Stomach smooth muscle (tissue), 2 donors: Measurements from ENCODE around the gene HCST.
"Not testable (repeated sequence)": the region's sequence is repeated elsewhere in the genome, so short reads cannot be mapped to it uniquely, and the experiment has no call there.

ENCODE experiments used
- H3K27ac ChIP-seq: one replicate; pipeline ENCODE4 v1.7.0; 2013; ENCODE audit warnings: mild to moderate bottlenecking, low read length, inconsistent platforms
- H3K27me3 ChIP-seq, 2 donors: one replicate each; pipeline ENCODE4 v1.7.0; 2013; ENCODE audit warnings: low read length in 2 of 2; ENCODE audit not compliant: insufficient read depth in 2 of 2, control insufficient read depth in 1 of 2
- H3K36me3 ChIP-seq, 2 donors: one replicate each; pipeline ENCODE4 v1.7.0; 2013; ENCODE audit warnings: low read length in 2 of 2; ENCODE audit not compliant: control insufficient read depth in 2 of 2, insufficient read depth in 2 of 2
- H3K4me1 ChIP-seq: one replicate; pipeline ENCODE4 v1.7.0; 2013; ENCODE audit warnings: low read length; ENCODE audit not compliant: control insufficient read depth, insufficient read depth
- H3K4me3 ChIP-seq, 2 donors: one replicate each; pipeline ENCODE4 v1.7.0; 2013; ENCODE audit warnings: low read length in 2 of 2
- H3K9ac ChIP-seq, 2 donors: one replicate each; pipeline ENCODE4 v1.7.0; 2013; ENCODE audit warnings: low read length in 2 of 2, mild to moderate bottlenecking in 1 of 2
- H3K9me3 ChIP-seq, 2 donors: one replicate each; pipeline ENCODE4 v1.7.0; 2013; ENCODE audit warnings: low read length in 2 of 2; ENCODE audit not compliant: control insufficient read depth in 2 of 2
- donor health status: healthy.
- donor health status: Pancreatic carcinoma.

The HCST gene

DNA sequence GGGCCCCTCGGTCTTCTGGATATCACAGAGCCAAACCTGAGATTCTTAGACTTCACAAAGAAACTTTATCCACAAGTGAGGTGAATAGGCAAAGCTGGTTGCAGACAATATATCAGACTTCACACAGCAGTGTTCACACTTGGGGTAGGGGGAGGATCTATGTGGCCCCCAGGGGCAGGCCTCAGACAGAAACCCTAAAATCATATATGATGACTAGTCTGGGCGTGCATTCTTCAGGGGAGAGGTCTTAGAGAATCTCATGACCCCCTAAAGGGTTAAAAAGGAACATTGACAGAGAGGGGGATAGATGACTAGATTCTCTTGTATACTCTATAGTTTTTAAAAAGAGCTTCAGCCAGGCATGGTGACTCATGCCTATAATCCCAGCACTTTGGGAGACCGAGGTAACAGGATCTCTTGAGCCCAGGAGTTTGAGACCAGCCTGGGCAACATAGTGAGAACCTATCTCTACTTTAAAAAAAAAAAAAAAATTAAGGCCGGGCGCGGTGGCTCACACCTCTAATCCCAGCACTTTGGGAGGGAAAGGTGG is 2.9 kb downstream of the HCST start:
- no peak overlapping the region for H3K27ac ChIP-seq
- no peak overlapping the region for H3K4me3 ChIP-seq

DNA sequence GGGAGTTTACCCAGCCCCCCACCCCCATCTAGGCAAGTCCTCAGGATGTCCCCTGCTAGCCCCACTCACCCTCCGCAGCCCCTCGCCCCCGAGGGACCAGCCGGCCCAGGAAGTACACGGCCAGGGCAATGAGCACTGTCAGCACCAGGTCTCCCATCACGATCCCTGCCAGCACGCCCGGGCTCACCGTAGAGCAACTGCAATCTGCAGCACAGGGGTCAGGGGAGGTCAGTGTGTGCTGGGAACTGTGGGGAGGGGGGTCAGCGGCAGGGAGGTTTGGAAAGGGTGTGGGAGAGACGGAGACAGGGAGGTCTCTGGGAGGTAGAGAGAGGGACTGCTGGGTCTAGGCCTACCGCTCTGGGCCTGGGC is 5.0 kb downstream of the HCST start:
- H3K27ac ChIP-seq, result no peak overlapping the region
- H3K27me3 ChIP-seq, result no peaks in the 10 kb centered on the region
- H3K4me1 ChIP-seq, result peaks cover 8% of the 10 kb centered on the region
- no peak overlapping the region for H3K9ac ChIP-seq
- peak overlapping the region in 1 of 2 donors; percentile 40 for H3K4me3 ChIP-seq
- no peaks in the 10 kb centered on the region for H3K9me3 ChIP-seq
- H3K36me3 ChIP-seq, result no peaks in the 10 kb centered on the region

More for the DNA sequence above, 2.9 kb downstream of the HCST start:
- Histone ChIP-seq H3K27me3 (no peaks in the 10 kb centered on the region), H3K36me3 (no peaks in the 10 kb centered on the region), H3K9me3 (no peaks in the 10 kb centered on the region), H3K4me1 (peaks cover 17% of the 10 kb centered on the region), H3K9ac (no peak overlapping the region)

DNA sequence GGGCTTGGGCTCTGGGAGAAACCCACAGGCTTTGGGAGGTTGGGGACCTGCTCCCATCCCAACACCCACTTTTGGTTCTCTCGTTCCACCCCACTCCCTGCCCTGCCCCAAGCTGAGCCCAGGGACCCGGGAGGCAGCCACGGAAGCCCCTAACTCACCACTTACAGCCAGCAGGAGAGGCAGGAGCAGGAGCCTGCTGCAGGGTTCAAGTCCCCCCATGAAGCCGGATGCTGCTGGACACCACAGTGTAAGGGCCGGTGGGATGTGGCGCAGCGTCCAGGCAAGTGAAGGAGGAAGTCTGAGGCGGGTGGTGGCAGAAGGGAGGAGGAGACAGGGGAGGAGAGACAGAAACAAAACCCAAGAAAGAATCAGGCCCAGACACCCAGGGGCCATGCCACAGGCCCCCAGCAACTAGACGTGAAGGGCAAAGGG is 5.7 kb downstream of the HCST start, which contains the start of gene TYROBP:
TSS of gene TYROBP (minus strand) at position 286 of the 432 bp plus-strand sequence. CDS start at position 219, 67 bp downstream.
- no peak within 1 kb of the TSS for H3K27ac ChIP-seq
- no peaks in the 10 kb centered on the region for H3K27me3 ChIP-seq
- H3K4me1 ChIP-seq, result peaks cover 8% of the 10 kb centered on the region
- no peaks in the 10 kb centered on the region for H3K9me3 ChIP-seq
- no peak within 1 kb of the TSS for H3K9ac ChIP-seq
- no peaks in the 10 kb centered on the region for H3K36me3 ChIP-seq
- peak within 1 kb of the TSS in 1 of 2 donors; percentile 40 for H3K4me3 ChIP-seq

DNA sequence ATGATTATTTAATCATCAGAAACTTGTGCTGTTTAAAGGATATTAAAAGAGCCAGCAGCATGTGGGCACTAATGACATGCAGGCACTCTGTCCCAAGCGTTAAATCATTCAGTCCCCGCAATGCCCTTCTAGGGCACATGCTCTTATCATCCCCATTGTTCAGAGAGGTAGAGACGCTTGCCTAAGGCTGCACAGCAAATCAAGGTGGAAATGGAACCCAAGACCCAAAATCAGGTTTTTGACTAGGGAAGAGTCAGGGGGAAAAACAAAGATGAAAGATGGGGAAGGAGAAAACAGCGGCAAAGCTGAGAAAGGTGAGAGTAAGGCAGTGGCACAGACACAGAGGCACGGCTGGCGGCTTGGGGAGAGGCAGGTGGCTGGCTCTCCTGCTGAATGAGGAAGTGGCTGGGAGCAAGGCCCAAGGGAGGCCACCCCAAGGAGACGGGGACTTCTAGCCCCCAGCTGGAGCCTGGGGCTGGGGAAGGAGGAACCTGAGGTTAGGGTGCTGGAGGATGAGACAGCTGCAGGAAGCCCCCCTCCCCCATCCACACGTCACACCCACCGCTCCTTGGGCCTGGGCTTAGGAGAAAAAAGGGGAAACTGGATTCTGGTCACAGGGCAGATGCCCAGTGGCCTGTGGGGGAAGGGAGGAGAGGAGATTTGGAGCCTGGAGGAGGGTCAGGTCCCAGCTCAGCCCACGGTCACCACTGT is 6.8 kb downstream of the HCST start:
- Histone ChIP-seq H3K4me3 (no peak overlapping the region), H3K4me1 (peaks cover 8% of the 10 kb centered on the region), H3K9me3 (no peaks in the 10 kb centered on the region), H3K9ac (no peak overlapping the region), H3K27me3 (no peaks in the 10 kb centered on the region), H3K27ac (no peak overlapping the region), H3K36me3 (no peaks in the 10 kb centered on the region)

DNA sequence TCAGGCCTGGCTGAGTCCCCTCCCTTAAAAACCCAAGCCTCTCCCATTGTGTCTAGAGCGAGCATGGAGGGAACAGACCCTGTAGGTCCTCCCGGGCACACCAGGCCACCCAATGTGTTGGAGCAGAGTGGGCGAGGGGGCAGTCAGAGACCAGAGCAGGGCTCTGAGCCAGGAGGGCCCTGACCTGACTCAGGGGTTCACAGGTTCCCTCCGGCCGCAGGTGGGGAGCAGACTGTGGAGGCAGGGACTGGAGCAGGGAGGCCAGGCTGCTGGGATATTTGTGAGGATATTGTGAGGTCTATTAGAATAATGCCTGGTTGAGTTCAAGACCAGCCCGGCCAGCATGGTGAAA is 7.3 kb downstream of the HCST start:
- Histone ChIP-seq H3K9me3 (no peaks in the 10 kb centered on the region), H3K27me3 (no peaks in the 10 kb centered on the region), H3K9ac (no peak overlapping the region), H3K4me1 (peaks cover 8% of the 10 kb centered on the region), H3K4me3 (no peak overlapping the region), H3K27ac (no peak overlapping the region), H3K36me3 (no peaks in the 10 kb centered on the region)

DNA sequence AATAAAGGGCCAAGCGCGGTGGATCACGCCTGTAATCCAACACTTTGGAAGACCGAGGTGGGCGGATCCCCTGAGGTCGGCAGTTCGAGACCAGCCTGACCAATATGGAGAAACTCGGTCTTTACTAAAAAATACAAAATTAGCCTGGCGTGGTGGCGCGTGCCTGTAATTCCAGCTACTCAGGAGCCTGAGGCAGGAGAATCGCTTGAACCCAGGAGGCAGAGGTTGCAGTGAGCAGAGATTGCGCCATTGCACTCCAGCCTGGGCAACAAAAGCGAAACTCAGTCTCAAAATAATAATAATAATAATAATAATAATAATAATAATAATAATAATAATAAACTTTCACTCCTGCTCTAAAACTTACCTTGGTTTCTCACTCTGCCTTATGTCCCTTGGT is 8.0 kb downstream of the HCST start:
- H3K9me3 ChIP-seq, H3K27ac ChIP-seq, H3K36me3 ChIP-seq, H3K4me3 ChIP-seq, H3K9ac ChIP-seq, H3K27me3 ChIP-seq, H3K4me1 ChIP-seq: not testable (repeated sequence)

DNA sequence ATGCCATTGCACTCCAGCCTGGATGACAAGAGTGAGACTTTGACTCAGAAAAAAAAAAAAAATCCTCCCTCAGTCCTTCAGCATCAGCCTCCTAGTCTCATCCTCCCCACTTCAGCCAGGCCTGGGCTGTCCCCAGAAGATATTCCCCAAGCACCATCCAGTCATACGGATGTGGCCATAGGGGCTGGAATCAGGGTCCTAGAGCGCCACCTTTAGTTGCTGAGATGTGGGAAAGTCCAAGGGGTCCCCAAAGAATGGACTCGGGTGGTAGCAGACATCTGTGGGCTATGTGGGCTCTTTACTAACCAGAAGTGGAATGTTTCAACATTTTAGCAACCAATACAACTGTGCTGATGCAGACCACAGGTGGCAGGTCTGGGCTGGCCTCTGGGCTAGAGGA is 8.8 kb downstream of the HCST start:
- Histone ChIP-seq H3K4me3 (no peak overlapping the region), H3K27ac (no peak overlapping the region), H3K27me3 (no peaks in the 10 kb centered on the region), H3K4me1 (peaks cover 8% of the 10 kb centered on the region), H3K9ac (no peak overlapping the region), H3K9me3 (no peaks in the 10 kb centered on the region), H3K36me3 (no peaks in the 10 kb centered on the region)

DNA sequence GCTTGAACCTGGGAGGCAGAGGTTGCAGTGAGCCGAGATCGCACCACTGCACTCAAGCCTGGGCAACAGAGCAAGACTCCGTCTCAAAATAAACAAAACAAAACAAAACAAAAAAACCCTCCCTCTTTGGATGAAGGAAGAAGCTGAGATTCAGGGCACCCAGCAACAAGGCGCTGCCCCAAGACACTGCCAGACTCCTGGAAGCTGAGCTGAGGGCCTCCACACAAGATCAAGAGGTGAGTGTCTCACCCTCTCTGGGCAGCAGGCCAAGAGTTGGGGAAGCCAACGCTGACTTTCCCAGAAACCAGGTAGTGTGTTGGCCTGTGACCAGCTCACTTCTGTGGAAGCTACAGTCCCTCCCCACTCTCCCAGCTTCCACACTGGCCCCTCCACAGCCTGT is 9.5 kb downstream of the HCST start:
- H3K27ac ChIP-seq, result no peak overlapping the region
- H3K36me3 ChIP-seq, result no peaks in the 10 kb centered on the region
- peaks cover 4% of the 10 kb centered on the region for H3K4me1 ChIP-seq
- no peak overlapping the region for H3K4me3 ChIP-seq
- no peaks in the 10 kb centered on the region for H3K9me3 ChIP-seq
- peaks cover 0 to 1% of the 10 kb centered on the region in 2 donors for H3K27me3 ChIP-seq
- H3K9ac ChIP-seq, result no peak overlapping the region

DNA sequence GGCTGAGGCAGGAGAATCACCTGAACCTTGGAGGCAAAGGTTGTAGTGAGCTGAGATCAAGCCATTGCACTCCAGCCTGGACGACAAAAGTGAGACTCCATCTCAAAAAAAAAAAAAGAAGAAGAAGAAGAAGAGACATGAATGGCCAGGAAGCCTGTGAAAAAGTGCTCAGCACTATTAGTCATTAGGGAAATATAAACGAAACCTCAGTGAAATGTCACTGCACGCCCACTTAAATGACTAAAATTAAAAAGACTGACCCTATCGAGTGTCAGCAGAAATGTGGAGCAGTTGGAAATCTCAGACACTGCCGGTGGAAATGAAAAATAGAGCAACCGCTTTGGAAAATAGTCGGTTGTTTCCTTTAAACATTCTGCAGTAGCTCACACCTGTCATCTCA is 11.3 kb downstream of the HCST start:
- no peaks in the 10 kb centered on the region for H3K36me3 ChIP-seq
- no peaks in the 10 kb centered on the region for H3K4me1 ChIP-seq
- H3K9ac ChIP-seq, result no peak overlapping the region
- peaks cover 0 to 4% of the 10 kb centered on the region in 2 donors for H3K27me3 ChIP-seq
- H3K27ac ChIP-seq, result no peak overlapping the region
- H3K9me3 ChIP-seq, result no peaks in the 10 kb centered on the region
- no peak overlapping the region for H3K4me3 ChIP-seq

DNA sequence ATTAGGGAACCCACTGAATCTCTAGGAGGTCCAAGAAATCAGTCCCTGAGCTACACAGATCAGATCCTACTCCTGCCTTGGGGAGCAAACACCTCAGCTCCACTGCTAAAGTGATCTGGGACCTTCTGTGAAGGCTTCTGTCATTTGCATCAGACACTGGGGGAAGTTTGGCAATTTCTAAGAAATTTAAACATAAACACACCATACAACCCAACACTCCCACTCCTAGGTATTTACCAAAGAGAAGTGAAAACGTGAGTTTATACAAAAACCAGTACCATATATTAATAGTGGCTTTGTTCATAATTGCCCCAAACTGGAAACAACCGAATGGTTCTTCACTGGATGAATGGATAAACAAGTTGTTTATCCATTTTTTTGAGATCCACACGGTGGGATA is 13.1 kb downstream of the HCST start:
- H3K4me3 ChIP-seq, result no peak overlapping the region
- no peaks in the 10 kb centered on the region for H3K36me3 ChIP-seq
- H3K4me1 ChIP-seq, result no peaks in the 10 kb centered on the region
- no peaks in the 10 kb centered on the region for H3K9me3 ChIP-seq
- no peak overlapping the region for H3K9ac ChIP-seq
- H3K27me3 ChIP-seq, result peaks cover 0 to 4% of the 10 kb centered on the region in 2 donors
- H3K27ac ChIP-seq, result no peak overlapping the region

DNA sequence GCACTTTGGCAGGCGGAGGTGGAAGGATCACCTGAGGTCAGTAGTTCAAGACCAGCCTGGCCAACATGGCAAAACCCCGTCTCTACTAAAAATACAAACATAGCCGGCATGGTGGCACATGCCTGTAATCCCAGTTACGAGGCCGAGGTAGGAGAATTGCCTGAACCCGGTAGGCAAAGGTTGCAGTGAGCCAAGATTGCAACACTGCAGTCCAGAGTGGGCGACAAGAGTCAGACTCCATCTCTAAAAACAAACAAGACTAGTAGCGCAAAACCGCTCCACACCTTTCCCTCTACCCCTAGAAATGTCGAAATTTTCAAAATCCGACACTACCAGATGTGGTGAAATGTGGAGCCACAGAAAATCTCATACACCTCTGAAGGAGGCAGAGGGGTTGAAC is 17.0 kb downstream of the HCST start:
- Histone ChIP-seq H3K9ac (no peak overlapping the region), H3K27ac (no peak overlapping the region), H3K4me3 (no peak overlapping the region), H3K36me3 (no peaks in the 10 kb centered on the region), H3K9me3 (no peaks in the 10 kb centered on the region), H3K27me3 (peaks cover 0 to 6% of the 10 kb centered on the region in 2 donors), H3K4me1 (no peaks in the 10 kb centered on the region)
